ENCODE results near the gene ELAVL1. TPM values are rescaled to one million over a fixed set of nuclear protein-coding genes. Genes with fewer than 3 reads are reported as not detected.

ELAVL1 gene
- total and polyA plus RNA-seq, 2 of the 13 experiments (the other 11 are each of a cell fraction or from before 2014, with no cell fraction given), result 27.9 to 38.4 TPM

DNA sequence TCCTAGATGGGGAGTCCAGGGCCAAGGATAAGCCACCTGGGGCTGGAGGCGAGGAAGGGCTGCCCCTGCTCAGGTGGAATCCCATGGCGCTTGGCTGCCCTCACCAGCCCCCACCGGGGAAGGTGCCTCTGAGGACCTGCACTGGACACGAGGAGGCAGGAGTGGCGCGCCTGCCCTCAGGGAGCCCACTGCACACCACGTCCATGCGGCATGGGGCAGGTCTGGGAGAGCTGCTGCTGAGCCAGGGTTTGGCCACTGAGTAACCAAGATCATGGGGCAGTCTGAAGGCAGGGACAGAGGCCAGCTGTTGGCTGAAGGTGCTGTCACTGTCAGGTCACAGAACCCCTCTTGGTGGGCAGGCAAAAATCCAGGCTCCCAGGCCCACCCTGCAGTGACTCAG is 25.9 kb downstream of the ELAVL1 start (continued):
- TF ChIP-seq, protein P1, sequence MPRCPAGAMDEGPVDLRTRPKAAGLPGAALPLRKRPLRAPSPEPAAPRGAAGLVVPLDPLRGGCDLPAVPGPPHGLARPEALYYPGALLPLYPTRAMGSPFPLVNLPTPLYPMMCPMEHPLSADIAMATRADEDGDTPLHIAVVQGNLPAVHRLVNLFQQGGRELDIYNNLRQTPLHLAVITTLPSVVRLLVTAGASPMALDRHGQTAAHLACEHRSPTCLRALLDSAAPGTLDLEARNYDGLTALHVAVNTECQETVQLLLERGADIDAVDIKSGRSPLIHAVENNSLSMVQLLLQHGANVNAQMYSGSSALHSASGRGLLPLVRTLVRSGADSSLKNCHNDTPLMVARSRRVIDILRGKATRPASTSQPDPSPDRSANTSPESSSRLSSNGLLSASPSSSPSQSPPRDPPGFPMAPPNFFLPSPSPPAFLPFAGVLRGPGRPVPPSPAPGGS (CRISPR knock-in tag; IDR thresholded peaks at IDR 0.05), result no peak
- TF ChIP-seq ZNF230 (CRISPR knock-in tag; IDR thresholded peaks at IDR 0.05), result no peak

DNA sequence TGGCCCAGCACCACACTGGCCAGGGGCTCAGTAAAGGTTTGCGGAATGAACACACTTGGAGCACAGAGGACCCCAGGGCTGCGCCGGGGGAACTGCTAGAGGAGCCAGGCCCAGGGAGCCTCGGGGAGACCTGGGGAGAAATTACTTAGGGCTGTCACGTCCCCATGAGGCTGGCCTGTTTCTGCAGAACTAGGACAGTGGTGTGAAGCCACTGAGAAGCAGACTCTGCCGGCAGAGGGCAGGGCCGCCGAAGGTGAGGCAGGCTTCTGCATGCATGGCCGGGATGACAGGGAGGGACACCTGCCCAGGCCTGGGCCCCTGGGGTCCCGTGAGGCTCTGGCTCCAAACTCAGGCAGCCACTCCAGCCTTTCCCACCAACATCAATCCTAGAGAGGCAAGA is 26.4 kb downstream of the ELAVL1 start:
- CTCF ChIA-PET (ENCODE audit: low intra/inter-chr PET ratio, low total read pairs), result no interaction called here
- BruUV-seq (replicated peaks), result no TSS peak
- H4K20me1 ChIP-seq (ENCODE audit: insufficient read depth, low read length), result peaks cover 2% of the 10 kb centered on the region; the same call in 1 of the 2 replicates
- no peak for TF ChIP-seq TSC22D2 (CRISPR knock-in tag; IDR thresholded peaks at IDR 0.05; ENCODE audit: borderline replicate concordance)
- no peak overlapping the region for H3K4me3 ChIP-seq (replicated peaks in 1 of 3; ENCODE audit: insufficient read depth in 1 of 3, low read depth in 2 of 3, low read length in 3 of 3)
- H3K36me3 ChIP-seq (replicated peaks in 1 of 2; ENCODE audit: control insufficient read depth in 1 of 2, insufficient read depth in 2 of 2, low read length in 2 of 2), result peaks cover 49 to 92% of the 10 kb centered on the region in 2 experiments
- POLR2A ChIA-PET, result no interaction called here
- ATAC-seq (no peak), FAIRE-seq (no peak), DNase-seq (ENCODE audit: low spot score) (no peak)
- intact Hi-C loops (cut with micrococcal nuclease; ENCODE audit: unreplicated experiment), result no loop called here
- WGBS (ENCODE audit: low lambda C conversion rate), result 91% methylated on average over 8 of the region's 10 CpGs
- H3K9ac ChIP-seq (ENCODE audit: insufficient read depth, low read depth, low read length), result no peak overlapping the region
- no peak overlapping the region for H3K27ac ChIP-seq (ENCODE audit: extremely low read length, insufficient read depth, low read length)
- no peaks in the 10 kb centered on the region for H3K27me3 ChIP-seq (ENCODE audit: control insufficient read depth in 1 of 2, insufficient read depth in 2 of 2, low read length in 2 of 2)
- H3K9me3 ChIP-seq (ENCODE audit: low read length), result no peaks in the 10 kb centered on the region
- H3K79me2 ChIP-seq (ENCODE audit: insufficient read depth, low read length), result peaks cover 4% of the 10 kb centered on the region
- in situ Hi-C loops (cut with HindIII; ENCODE audit: extremely low pct_ligation_motif_present, low pct_unique_long_range_greater_than_20kb), result no loop called here
- H3K4me1 ChIP-seq (ENCODE audit: insufficient read depth, low read length), result no peaks in the 10 kb centered on the region
- H2AFZ ChIP-seq (ENCODE audit: low read length), result no peak overlapping the region
- H3K4me2 ChIP-seq (ENCODE audit: low read depth, low read length), result no peak overlapping the region

DNA sequence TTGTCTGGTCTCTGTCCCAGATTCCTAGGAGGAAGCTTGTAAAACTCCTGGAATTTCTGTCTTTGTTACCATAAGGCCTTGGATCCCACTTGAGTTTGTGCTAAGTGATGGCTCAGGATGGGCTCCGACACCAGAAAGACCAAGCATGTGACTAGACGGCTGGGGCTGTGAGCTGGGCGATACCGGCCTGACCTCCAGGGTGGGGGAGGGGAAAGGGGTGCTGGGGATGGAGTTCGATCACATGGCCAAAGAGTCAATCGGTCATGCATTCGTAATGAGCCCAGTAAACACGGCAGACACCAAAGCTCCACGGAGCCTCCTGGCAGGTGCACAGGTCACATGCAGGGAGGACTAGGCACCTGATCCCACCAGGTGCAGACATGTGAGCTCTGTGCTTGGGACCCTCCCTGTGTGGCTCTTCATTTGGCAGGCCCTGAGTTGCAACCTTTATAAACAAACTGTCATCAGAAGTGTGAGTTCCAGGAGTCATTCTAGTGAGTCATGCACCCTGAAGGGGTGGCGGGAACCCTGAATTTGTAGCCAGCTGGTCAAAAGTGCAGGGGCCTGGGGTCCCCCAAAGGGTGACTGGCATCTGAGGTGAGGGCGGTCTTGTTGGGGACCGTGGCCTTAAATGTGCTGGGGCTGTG is 27.1 kb downstream of the ELAVL1 start:
- intact Hi-C loops (cut with micrococcal nuclease; ENCODE audit: unreplicated experiment), result no loop called here
- ChIA-PET POLR2A (no interaction called here), CTCF (ENCODE audit: low intra/inter-chr PET ratio, low total read pairs) (no interaction called here)
- FAIRE-seq, result no peak
- WGBS (ENCODE audit: low lambda C conversion rate), result 98% methylated on average over 9 of the region's 12 CpGs
- H3K4me3 ChIP-seq (replicated peaks in 1 of 3; ENCODE audit: insufficient read depth in 1 of 3, low read depth in 2 of 3, low read length in 3 of 3), result no peak overlapping the region
- no peak for DNase-seq (ENCODE audit: low spot score)
- H3K9me3 ChIP-seq (ENCODE audit: low read length), result no peaks in the 10 kb centered on the region
- in situ Hi-C loops (cut with HindIII; ENCODE audit: extremely low pct_ligation_motif_present, low pct_unique_long_range_greater_than_20kb), result no loop called here
- H3K79me2 ChIP-seq (ENCODE audit: insufficient read depth, low read length), result peaks cover 4% of the 10 kb centered on the region
- H3K36me3 ChIP-seq (replicated peaks in 1 of 2; ENCODE audit: control insufficient read depth in 1 of 2, insufficient read depth in 2 of 2, low read length in 2 of 2), result peaks cover 48 to 92% of the 10 kb centered on the region in 2 experiments
- H3K4me2 ChIP-seq (ENCODE audit: low read depth, low read length), result no peak overlapping the region
- no peak overlapping the region for H2AFZ ChIP-seq (ENCODE audit: low read length)
- ATAC-seq, result no peak
- BruUV-seq (replicated peaks), result no TSS peak
- H3K27me3 ChIP-seq (ENCODE audit: control insufficient read depth in 1 of 2, insufficient read depth in 2 of 2, low read length in 2 of 2), result no peaks in the 10 kb centered on the region
- no peak overlapping the region for H3K27ac ChIP-seq (ENCODE audit: extremely low read length, insufficient read depth, low read length)
- TF ChIP-seq, protein P2, sequence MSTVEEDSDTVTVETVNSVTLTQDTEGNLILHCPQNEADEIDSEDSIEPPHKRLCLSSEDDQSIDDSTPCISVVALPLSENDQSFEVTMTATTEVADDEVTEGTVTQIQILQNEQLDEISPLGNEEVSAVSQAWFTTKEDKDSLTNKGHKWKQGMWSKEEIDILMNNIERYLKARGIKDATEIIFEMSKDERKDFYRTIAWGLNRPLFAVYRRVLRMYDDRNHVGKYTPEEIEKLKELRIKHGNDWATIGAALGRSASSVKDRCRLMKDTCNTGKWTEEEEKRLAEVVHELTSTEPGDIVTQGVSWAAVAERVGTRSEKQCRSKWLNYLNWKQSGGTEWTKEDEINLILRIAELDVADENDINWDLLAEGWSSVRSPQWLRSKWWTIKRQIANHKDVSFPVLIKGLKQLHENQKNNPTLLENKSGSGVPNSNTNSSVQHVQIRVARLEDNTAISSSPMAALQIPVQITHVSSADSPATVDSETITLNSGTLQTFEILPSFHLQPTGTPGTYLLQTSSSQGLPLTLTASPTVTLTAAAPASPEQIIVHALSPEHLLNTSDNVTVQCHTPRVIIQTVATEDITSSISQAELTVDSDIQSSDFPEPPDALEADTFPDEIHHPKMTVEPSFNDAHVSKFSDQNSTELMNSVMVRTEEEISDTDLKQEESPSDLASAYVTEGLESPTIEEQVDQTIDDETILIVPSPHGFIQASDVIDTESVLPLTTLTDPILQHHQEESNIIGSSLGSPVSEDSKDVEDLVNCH (CRISPR knock-in tag; IDR thresholded peaks at IDR 0.05), result no peak
- no peak for TF ChIP-seq ZSCAN9 (CRISPR knock-in tag; IDR thresholded peaks at IDR 0.05; ENCODE audit: borderline replicate concordance)
- no peak for TF ChIP-seq ZNF615 (CRISPR knock-in tag; IDR thresholded peaks at IDR 0.05; ENCODE audit: borderline replicate concordance)
- no peak overlapping the region for H3K9ac ChIP-seq (ENCODE audit: insufficient read depth, low read depth, low read length)
- peaks cover 2% of the 10 kb centered on the region; the same call in 1 of the 2 replicates for H4K20me1 ChIP-seq (ENCODE audit: insufficient read depth, low read length)
- no peaks in the 10 kb centered on the region for H3K4me1 ChIP-seq (ENCODE audit: insufficient read depth, low read length)
